Ramos (cell line): ENCODE measurements around the gene FOXO1.

Experiments used
- in situ Hi-C: fragments of 300-500 bp; cut with MboI; formaldehyde crosslinking; loops from one replicate; pipeline ENCODE4 v1.14.3; 2022; ENCODE audit warnings: low sequenced_read_pairs; ENCODE audit not compliant: unreplicated experiment

Gene FOXO1

DNA sequence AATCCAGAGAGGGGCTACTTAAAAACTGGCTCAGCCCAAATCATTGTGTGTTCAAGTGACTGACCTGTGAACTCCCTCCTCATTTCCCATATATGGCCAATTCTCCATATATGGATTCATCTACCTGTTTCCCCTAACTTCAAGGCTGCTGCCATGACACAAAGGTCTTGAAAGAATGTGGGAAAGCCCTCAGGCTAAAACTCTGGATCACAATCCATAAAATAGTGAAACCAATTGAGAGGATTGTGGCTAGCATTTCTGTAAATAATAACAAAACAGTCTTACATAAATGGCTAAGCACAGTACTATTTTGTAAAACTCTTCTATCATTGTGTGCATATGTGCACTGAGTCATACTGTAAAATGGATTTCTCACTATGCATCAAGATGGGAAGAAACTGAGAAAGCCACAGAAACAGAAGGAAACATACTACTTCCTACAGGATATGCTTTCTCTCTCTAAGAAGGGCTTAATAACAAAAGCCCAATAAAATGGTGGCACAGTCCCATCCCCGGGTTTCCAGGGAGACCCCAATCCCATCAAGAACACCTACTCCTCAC, 80.5 kb downstream of the FOXO1 start:
- in situ Hi-C loops, result no loop called here

GRCh38 chr13:40583738-40584137, 82.7 kb downstream of the FOXO1 start:
- in situ Hi-C loops, result no loop called here

DNA sequence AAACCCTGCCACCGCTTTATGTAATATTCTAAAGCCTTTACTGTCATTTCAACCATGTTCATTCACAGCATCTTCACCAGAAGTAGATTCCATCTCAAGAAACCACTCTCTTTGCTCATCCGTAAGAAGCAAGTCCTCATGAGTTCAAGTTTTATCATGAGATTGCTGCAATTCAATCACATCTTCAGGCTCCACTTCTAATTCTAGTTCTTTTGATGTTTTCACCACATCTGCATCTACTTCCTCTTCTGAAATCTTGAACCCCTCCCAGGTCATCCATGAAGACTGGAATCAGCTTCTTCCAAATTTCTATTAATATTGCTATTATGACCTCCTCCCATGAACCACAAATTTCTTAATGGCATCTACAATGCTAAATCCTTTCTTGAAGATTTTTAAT, 83.9 kb downstream of the FOXO1 start:
- in situ Hi-C loops, result no loop called here

DNA sequence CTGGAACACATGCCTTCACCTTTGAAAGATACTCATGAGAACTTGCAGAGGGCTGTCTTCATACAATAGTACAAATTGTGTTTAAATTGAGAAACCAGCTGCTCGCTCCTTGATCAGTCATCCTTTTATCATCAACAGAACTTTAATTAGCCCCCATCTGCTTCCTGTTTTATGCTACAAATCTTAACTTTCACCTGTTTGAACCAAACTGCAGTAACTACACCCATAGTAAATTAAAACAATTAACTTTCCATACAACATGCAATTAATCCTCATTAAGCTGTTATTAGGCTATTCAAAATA, 85.2 kb downstream of the FOXO1 start:
- in situ Hi-C loops, result no loop called here

DNA sequence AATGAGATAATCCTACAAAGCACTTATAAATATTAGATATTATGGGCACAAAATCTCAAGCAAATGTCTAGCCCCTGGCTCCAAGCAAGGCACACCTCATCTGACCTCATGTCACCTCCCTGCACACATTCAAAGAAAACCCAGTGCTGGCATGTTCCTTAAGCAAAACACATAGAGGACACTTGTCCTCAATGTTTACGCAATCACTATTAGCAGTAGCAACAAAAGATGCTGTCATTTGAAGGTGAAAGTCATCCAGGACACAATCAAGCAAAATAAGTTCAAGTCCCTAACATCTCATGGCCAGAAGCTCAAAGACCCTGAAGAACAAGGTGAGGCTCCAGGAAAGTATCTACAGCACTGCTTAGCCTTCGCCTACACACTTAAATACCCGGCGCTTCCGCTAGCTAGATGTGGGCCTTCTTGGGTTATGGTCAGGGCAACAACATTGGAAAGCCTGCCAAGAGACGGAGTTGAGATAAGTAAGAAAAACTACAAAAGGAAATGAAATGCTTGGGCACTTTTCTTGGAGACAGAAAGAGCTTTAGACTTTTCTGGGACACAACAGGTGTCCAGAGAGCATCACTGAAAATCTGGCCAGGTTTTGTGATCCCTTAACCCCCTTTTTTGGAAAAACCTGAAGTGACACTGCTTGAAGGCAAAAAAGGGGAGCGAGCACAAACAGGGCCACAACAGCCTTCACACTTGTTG, 85.7 kb downstream of the FOXO1 start:
- in situ Hi-C loops, result no loop called here

- in situ Hi-C loops, result no loop called here
These were observed 86.9 kb downstream of the FOXO1 start for GRCh38 chr13:40579535-40579934.

DNA sequence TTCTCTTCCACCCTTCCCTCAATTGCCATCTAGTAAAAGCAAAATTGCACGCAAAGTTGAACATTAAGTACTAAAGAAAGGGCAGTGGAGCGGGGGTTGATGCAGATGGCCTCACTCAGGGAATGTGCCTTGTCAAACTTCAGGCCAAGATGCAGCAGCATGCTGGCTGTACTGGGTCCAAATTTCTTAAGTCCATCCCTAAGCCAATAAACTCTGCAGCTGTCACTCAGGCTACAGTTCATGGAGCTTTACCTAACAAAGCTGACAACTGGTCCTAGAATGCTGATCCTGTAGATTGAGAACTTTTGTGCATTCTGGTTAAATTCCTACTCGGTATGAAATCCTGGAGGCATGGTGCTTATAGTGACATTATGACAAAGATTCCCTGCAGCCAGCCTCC, 88.4 kb downstream of the FOXO1 start:
- in situ Hi-C loops, result no loop called here

- in situ Hi-C loops, result no loop called here
These were observed 90.1 kb downstream of the FOXO1 start for GRCh38 chr13:40576369-40576768.

GRCh38 chr13:40572961-40573360, 93.5 kb downstream of the FOXO1 start:
- in situ Hi-C loops, result no loop called here

GRCh38 chr13:40571338-40571963, 95.0 kb downstream of the FOXO1 start:
- in situ Hi-C loops, result no loop called here

DNA sequence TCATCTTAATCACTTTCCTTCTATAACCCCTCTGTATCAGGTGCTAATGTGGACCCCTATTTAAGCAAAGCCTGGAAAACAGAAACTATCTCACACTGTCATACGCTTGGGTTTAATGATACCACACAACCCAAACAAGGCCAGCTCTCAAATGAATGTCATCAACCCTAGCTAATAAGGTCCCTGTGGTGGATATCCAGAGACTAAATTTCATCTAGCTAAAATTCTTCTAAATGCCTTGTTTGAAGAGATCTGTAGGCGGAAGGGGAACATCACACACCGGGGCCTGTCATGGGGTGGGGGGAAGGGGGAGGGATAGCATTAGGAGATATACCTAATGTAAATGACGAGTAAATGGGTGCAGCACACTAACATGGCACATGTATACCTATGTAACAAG, 95.5 kb downstream of the FOXO1 start:
- in situ Hi-C loops, result no loop called here

DNA sequence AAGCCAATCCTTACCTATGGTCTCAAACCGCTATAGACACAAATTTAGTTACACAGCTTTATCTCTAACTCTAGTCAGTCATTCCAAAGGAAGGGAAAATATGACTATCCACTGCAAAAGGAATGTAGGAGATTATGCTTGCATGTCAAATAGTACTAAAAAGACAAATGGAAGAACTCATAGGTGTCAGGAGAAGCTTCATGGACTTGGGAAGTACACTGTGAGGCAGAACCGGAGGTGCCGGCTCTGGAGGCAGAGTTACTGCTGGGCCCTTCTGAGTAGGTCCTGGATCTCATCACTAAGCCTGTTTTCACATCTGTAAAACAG, 97.5 kb downstream of the FOXO1 start:
- in situ Hi-C loops, result no loop called here

GRCh38 chr13:40568246-40569023, 98.0 kb downstream of the FOXO1 start:
- in situ Hi-C loops, result no loop called here

- in situ Hi-C loops, result no loop called here
These were observed 99.6 kb downstream of the FOXO1 start for GRCh38 chr13:40566811-40567210.

DNA sequence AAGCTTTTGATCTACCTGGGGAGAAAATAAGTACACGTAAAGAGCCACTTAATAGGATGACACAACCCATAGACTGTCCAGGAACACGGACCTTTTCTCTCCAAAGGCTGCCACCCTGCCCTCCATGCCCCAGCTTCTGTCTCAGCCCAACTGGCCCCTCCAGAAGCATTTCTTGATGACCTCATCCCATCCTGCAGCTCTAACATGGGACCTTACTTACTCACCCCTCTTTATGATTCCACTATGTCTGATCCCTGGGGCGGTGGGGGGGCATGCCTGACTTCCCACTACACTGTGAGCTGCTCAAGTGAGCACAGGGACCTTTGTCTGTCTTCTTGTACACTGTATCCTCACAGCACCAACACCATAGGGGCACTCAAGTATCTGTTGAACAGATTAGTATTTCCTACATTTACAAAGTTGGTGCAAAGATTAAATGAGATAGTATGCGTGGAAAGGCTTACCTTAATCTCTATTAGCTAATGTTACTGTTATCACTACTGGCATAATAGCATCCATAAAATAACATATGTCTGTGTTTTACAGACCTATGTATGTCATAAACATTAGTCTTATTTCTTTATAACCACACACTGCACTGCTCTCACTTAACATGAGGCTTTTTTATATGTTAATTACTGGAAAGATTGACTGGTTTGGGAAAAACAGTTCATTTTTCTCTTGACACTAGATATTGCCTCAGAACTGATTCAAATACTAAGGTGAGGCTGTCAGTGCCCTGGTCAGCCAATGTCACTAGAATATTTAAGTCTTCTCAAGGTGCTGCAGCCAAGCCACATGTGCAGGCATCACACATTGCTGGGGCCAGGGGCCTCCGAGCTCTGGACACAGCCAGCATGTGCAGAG, 100.9 kb downstream of the FOXO1 start:
- in situ Hi-C loops, result no loop called here

DNA sequence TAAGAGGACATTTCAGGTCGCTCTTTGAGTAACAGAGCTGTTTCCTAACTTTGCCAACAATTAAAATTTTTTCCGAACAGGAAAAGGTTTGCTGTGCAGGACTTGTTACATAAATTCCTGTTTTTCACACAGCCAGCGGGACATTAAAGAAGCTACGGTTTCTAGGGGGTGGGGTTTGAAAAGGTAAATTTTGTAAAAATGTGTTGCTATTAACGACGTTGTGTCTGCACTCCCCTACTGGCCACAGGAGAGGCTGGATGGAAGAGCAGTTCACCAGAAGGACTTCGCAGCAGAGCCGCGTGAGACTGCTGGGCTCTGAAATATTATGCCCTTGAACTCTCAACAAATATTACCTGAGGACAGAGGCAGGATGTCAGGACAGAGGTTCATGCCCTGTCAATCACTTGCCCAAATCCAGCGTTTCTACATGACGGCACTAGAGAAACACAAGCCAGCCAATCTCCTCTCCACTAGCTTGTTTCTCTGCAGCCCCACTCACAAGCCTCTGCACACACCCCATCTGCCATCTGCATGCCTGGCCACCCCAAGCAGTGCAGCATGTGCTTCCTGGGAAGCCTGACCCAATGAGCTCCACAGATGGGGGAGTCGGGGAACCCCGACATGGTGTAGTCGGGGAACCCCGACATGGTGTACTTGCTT, 102.0 kb downstream of the FOXO1 start:
- in situ Hi-C loops, result no loop called here

GRCh38 chr13:40563350-40564125, 102.9 kb downstream of the FOXO1 start:
- in situ Hi-C loops, result no loop called here

- in situ Hi-C loops, result no loop called here
These were observed 103.5 kb downstream of the FOXO1 start for GRCh38 chr13:40562975-40563349.

DNA sequence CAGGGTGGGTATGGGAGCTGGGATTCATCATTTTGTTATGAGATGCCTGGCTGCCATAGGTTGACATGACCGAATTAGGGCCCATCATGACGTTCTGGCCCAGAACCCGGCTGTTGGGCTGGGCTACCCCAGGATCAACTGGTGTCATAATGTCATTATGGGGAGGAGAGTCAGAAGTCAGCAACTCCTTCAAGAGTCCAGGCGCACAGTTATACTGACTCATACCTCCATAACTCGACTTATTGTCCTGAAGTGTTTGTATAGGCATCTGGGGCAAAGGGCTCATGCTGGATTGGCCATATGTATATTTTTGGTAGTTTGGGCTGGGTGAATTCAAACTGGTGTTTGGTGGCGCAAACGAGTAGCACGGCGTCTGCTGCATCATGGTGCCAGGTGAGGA, 106.5 kb downstream of the FOXO1 start:
- in situ Hi-C loops, result no loop called here
